GM12891 (cell line): Measurements from ENCODE around the gene ARSB.

Experiments
- DNase-seq: peaks from one replicate; pipeline ENCODE4 v3.0.0; 2011; ENCODE audit warnings: low spot score; ENCODE audit not compliant: insufficient read length
- FAIRE-seq: peaks from 2 replicates; lab custom pipeline; 2011; peaks lifted over from hg19 to GRCh38; lab: Jason Lieb, UNC
- PAX5 ChIP-seq: IDR thresholded peaks from 2 replicates; pipeline ENCODE4 v1.6.1; 2011; ENCODE audit warnings: low read length, moderate library complexity, mild to moderate bottlenecking; ENCODE audit not compliant: insufficient read depth, severe bottlenecking
- POLR2A ChIP-seq: IDR thresholded peaks from 2 replicates; pipeline ENCODE4 v1.6.1; 2011; ENCODE audit warnings: low read depth, low read length, control low read depth
- POLR2AphosphoS5 ChIP-seq: IDR thresholded peaks from 2 replicates; pipeline ENCODE4 v1.6.1; 2011; ENCODE audit warnings: low read depth, low read length, control low read depth
- POU2F2 ChIP-seq: IDR thresholded peaks from 2 replicates; pipeline ENCODE4 v1.6.1; 2011; ENCODE audit warnings: low read depth, mild to moderate bottlenecking, control low read depth, low read length, moderate library complexity
- SPI1 ChIP-seq: IDR thresholded peaks from 2 replicates; pipeline ENCODE4 v1.6.1; 2011; ENCODE audit warnings: low read depth, low read length, control low read depth
- TAF1 ChIP-seq: IDR thresholded peaks from 2 replicates; pipeline ENCODE4 v1.6.1; 2011; ENCODE audit warnings: low read depth, low read length, control low read depth

ARSB gene

DNA sequence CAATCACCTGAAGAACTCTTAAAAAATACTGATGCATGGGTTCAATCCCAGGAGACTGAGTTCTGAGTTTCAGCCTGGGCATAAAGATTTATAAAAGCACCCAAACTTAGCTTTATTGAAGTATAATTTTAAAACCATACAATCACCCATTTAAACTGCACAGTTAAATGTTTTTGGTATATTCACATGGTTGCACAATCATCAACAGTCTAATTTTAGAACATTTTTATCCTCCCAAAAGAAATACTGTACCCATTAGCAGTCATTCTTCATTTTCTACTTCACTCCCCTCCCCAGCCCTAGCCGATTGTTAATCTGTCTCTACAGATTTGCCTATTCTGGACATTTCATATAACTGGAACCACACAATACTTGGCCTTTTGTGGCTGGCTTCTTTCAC lies 141.7 kb downstream of the ARSB start:
- TF ChIP-seq POLR2AphosphoS5 (no peak), POLR2A (no peak), PAX5 (no peak), SPI1 (no peak), TAF1 (no peak)
- FAIRE-seq, result no peak
- no peak for DNase-seq

DNA sequence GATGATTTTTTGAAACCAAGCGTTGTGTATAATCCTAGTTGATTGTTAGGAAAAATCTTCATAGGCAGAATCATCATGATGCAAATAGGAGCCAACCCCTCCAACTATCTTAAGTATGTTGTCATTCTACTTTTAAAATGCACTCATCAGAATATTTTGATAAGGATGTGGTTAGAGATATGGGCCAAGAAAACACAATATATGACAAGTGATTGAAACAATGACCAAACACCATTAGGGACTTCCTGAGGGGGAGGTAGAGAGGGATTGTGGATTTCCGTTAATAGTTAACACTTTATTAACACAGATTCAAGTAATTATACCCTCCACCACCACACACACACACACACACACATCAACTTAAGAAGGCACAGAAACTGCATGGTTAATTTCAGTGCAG lies 143.3 kb downstream of the ARSB start:
- FAIRE-seq (no peak), DNase-seq (no peak)
- TF ChIP-seq POU2F2 (no peak), PAX5 (no peak), POLR2AphosphoS5 (no peak), TAF1 (no peak), SPI1 (no peak), POLR2A (no peak)

DNA sequence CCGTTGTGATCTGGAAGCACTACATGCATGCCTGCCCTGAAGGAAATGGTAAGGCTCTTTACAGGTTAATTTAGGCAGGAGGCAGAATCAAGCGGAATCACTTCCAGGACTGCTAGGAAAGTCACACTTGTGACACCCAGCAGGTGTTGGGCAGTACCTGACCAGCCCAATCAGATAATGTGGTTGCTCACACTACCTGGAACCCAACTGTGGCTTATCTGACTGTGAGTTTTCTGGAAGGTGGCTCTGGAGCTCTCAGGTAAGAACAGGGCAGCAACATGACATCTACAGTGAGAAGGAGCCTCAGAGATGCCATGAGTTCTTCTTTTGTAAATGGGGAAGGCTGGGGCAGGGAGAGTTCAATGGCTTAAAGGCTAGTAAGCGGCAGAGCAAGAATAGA lies 146.4 kb downstream of the ARSB start:
- DNase-seq (no peak), FAIRE-seq (no peak)
- no peak for TF ChIP-seq POU2F2
- TF ChIP-seq PAX5, result no peak

DNA sequence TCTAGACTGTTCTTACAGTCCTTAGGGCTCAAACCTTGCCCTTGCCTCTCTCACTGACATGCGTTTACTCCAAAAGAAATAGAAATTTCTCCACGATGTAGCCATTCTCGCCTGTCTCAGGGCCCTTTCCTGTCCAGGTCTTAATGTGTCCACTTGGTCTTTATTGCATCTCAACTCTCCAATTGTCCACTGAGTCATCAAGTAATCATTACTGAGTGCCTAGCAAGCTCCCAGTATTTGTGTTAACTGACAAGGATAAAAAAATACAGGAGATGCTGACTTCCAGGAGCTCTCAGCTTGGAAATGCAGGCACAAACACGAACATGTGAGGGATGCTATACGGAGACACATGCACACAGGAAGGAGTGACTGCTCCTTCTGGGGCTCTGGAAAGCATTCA lies 147.3 kb downstream of the ARSB start:
- FAIRE-seq (no peak), DNase-seq (no peak)
- TF ChIP-seq TAF1, result no peak
- no peak for TF ChIP-seq POU2F2
- no peak for TF ChIP-seq POLR2A
- no peak for TF ChIP-seq PAX5
- no peak for TF ChIP-seq POLR2AphosphoS5
- TF ChIP-seq SPI1, result no peak

DNA sequence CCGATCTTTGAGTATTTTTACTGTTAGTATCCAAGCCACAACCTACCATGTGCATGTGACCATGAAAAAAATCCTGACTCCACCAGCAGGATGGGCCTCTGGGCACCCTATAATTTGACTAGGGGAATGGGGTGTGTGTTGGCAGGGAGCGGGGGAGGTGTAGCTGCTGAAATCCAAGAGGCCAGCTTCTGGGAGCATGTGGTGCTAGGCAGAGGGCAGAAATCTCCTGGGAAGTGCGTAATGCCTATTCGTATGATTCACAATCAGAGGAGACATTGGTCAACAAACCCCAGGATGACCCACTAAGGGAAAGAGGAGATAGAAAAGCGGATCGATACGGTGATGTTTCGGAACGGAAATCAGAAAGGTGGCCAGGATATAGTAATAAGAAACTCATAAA lies 149.9 kb downstream of the ARSB start:
- no peak for DNase-seq
- FAIRE-seq, result no peak
- TF ChIP-seq TAF1 (no peak), POU2F2 (no peak), POLR2A (no peak), POLR2AphosphoS5 (no peak), SPI1 (no peak), PAX5 (no peak)

DNA sequence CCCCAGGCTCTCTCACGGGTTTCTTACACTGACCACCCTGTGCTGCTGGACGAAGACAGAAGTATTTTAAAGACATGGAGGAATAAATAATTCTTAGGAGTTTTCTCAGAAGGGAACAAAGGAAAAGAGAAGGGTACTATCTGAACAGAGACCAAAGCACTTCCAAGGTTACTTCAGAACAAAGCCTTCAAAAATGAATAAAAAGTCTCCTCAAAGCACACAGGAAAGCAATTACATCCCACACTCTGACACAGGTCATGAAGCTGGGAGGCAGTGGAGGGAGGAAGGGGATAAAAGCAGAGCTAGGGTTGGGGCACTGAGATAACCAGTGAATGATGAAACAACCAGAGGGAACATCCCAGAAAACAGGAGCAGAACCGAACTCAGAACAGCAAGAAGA lies 151.8 kb downstream of the ARSB start:
- no peak for FAIRE-seq
- no peak for DNase-seq
- TF ChIP-seq SPI1 (no peak), POU2F2 (no peak), PAX5 (no peak)

DNA sequence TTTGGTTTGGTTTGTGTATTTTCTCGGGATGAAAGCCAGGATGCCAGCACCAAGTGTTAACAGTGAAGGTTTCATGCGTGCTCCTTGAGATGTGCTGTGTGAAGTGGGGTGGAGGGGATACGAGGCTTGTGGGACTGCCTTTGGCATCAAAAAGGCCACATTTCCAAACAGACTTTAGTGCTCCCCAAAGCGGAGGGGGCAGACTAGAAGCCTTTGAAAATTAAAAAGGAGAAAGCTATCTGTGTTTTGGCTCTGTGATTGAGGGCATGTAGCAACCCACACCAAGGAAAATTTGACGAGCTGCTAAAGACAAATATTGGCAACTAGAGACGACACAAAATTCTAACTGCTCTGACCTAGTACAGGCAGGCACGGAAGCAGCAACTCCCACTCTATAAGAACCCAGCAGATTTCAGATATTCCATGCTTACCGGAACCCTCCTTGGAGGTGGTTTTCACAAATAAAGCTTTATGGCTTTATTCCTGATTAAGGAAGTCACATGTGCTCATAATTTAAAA lies 154.5 kb downstream of the ARSB start:
- FAIRE-seq, result no peak
- TF ChIP-seq POU2F2 (no peak), PAX5 (no peak), POLR2A (no peak), POLR2AphosphoS5 (no peak), SPI1 (no peak), TAF1 (no peak)
- DNase-seq, result no peak

DNA sequence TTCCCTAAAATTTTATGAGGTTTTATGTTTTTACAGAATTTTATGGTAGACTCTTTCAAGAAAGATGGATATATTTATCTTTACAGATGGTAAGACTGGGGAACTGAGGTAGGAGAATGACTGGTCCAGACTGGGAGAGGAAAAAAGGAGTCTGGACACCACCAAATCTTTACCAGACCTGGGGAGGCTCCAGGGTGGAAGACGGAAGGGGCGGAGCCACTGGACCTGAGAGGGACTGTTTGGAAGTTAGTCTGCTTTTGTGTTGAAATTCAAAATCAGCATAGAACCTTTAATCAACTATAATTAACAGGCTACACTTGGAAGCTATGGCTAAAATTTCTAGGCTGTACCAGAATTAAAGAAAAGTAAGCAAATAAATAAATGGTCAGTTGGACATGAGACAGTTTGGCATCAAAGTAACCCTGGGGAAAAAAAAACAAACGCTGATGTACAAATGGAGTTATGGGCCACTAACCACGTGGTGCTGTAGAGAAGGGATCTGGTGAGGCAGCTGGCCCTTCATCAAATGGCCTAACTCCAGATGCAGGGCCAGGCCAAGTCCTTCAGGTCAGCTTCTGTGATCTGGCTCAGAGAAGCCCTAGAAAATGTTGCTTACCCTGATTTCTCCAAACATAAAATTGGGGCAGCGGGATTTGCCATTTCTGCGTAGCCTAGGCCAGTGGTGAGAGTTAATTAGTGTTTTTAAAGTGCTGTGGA lies 155.1 kb downstream of the ARSB start:
- no peak for TF ChIP-seq PAX5
- no peak for TF ChIP-seq TAF1
- no peak for TF ChIP-seq SPI1
- TF ChIP-seq POLR2A, result no peak
- no peak for TF ChIP-seq POLR2AphosphoS5
- no peak for TF ChIP-seq POU2F2
- FAIRE-seq, result no peak
- DNase-seq, result no peak

DNA sequence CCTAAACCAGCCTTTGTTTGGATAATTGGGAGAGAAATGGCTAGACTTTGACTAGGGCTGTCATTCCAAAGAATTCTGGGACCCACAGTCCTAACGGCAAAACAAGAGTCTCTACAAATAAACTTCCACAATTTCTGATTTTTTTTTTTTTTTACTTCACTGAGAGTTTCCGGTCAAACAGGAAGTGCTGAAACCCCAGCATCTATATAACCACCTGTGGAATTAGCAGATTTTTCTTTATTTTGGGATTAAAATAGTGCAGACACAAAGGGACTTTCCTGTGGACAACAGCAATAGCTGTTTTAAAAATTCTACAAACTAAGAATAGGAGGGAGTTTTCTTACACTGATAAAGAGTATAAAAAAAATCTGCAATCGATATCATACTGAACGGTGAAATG lies 157.4 kb downstream of the ARSB start:
- DNase-seq (no peak), FAIRE-seq (no peak)
- TF ChIP-seq POU2F2 (no peak), SPI1 (0 out of 2 replicates have a peak, but pooled peaks have one; percentile 16), POLR2A (no peak), TAF1 (no peak), PAX5 (no peak), POLR2AphosphoS5 (no peak)

DNA sequence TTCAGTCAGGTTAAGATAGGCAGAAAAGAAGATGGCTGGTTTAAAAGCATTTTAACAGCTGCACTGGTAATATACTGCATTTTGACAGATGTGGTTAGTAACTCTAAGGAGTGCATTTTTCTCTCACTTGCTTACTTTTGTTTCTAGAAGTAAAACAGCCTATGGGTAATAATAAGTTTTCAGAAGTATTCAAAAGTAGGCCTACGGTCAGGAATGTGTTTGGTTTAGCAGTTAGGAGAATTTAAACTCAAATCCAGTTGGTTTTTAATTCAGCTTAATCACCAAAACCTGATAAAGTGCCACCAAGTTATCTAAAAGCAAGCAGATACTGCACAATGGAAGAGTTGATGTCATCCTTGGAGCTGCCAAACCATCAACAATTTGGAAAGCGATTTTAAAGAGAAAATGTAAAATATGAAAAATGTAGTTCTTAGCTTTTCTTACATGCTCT lies 160.3 kb downstream of the ARSB start:
- no peak for DNase-seq
- TF ChIP-seq POU2F2, result no peak
- no peak for TF ChIP-seq PAX5
- no peak for TF ChIP-seq POLR2A
- TF ChIP-seq TAF1, result no peak
- no peak for TF ChIP-seq SPI1
- TF ChIP-seq POLR2AphosphoS5, result no peak
- FAIRE-seq, result no peak
